ENCODE data around the gene PLOD3.

Gene PLOD3

DNA sequence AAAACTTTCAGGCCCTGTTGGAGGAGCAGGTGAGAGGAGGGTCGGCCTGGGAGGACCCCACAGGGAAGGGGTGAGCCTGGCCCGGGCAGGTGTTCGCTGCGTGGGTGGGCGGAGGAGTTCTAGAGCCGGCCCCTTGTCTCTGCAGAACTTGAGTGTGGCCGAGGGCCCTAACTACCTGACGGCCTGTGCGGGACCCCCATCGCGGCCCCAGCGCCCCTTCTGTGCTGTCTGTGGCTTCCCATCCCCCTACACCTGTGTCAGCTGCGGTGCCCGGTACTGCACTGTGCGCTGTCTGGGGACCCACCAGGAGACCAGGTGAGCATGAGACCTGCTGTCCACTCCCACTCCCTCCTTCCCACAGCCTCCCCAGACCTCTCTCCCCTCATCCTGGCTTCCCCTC is 6.1 kb upstream of the PLOD3 start:
- Histone ChIP-seq H4K8ac (ENCODE audit: low read length) (no peak overlapping the region), H2AK5ac (ENCODE audit: low read length, severe bottlenecking) (no peak overlapping the region), H3K79me1 (replicated peaks; ENCODE audit: low read length, poor library complexity, severe bottlenecking) (peaks cover 28% of the 10 kb centered on the region), H2AFZ (ENCODE audit: low read depth, low read length) (no peak overlapping the region), H2BK120ac (ENCODE audit: low read depth, low read length) (no peak overlapping the region), H3K4me3 (ENCODE audit: insufficient read depth in 1 of 2, low read depth in 1 of 2, low read length in 2 of 2) (no peak overlapping the region), H3K23ac (ENCODE audit: low read length in 2 of 2) (no peak overlapping the region), H3K18ac (ENCODE audit: low read depth in 1 of 2, low read length in 2 of 2) (no peak overlapping the region), H3K27me3 (ENCODE audit: control insufficient read depth in 1 of 2, insufficient read depth in 1 of 2, low read length in 2 of 2) (no peaks in the 10 kb centered on the region), H3K36me3 (ENCODE audit: control insufficient read depth in 1 of 2, insufficient read depth in 2 of 2, low read depth in 1 of 2, low read length in 2 of 2) (peaks cover 48 to 54% of the 10 kb centered on the region in 2 experiments), H2BK5ac (ENCODE audit: low read depth, low read length, poor library complexity, severe bottlenecking) (no peak overlapping the region), H2BK15ac (ENCODE audit: low read depth, poor library complexity, severe bottlenecking) (no peak overlapping the region), H3K9me3 (ENCODE audit: control insufficient read depth, low read length) (no peaks in the 10 kb centered on the region), H3K4me2 (ENCODE audit: low read length, poor library complexity, severe bottlenecking) (no peak overlapping the region), H3K14ac (ENCODE audit: low read length in 2 of 2) (no peak overlapping the region), H3K4ac (ENCODE audit: low read depth in 1 of 2, low read length in 2 of 2) (no peak overlapping the region), H3K4me1 (ENCODE audit: control insufficient read depth, insufficient read depth, low read depth, low read length) (peaks cover 11% of the 10 kb centered on the region), H3K9ac (ENCODE audit: low read length) (no peak overlapping the region), H4K91ac (ENCODE audit: low read length) (no peak overlapping the region), H3K27ac (ENCODE audit: low read length, poor library complexity, severe bottlenecking) (no peak overlapping the region), H2BK12ac (ENCODE audit: low read length in 2 of 2) (no peak overlapping the region)
- DNase-seq: no peak
- 98% methylated on average over 14 of the region's 15 CpGs for WGBS

DNA sequence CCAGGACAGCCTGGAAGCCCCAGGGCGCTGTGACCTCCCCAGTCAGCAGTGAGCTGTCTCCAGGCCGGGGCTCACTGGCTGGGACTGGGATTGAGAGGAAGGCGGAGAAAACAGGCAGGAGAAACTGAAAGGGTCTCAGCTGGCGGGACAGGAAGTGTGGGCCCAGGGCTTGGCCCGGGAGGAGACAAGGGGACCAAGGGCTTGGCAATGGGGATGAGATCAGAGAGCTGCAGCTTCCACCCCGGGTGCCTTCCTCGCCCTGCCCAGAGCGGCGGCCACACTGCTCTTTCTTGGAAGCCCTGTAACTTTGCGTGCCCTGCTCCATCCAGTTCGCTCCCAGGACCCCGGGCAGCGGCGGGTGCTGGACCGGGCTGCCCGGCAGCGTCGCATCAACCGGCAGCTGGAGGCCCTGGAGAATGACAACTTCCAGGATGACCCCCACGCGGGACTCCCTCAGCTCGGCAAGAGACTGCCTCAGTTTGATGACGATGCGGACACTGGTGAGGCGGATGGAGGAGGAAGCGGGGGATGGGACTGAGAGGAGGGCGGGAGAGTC is 5.0 kb upstream of the PLOD3 start:
- Histone ChIP-seq H3K14ac (ENCODE audit: low read length in 2 of 2) (no peak overlapping the region), H3K4me2 (ENCODE audit: low read length, poor library complexity, severe bottlenecking) (no peak overlapping the region), H3K27me3 (ENCODE audit: control insufficient read depth in 1 of 2, insufficient read depth in 1 of 2, low read length in 2 of 2) (no peaks in the 10 kb centered on the region), H3K4ac (ENCODE audit: low read depth in 1 of 2, low read length in 2 of 2) (no peak overlapping the region), H2BK15ac (ENCODE audit: low read depth, poor library complexity, severe bottlenecking) (no peak overlapping the region), H3K4me1 (ENCODE audit: control insufficient read depth, insufficient read depth, low read depth, low read length) (peaks cover 11% of the 10 kb centered on the region), H3K18ac (ENCODE audit: low read depth in 1 of 2, low read length in 2 of 2) (no peak overlapping the region), H3K9me3 (ENCODE audit: control insufficient read depth, low read length) (no peaks in the 10 kb centered on the region), H3K27ac (ENCODE audit: low read length, poor library complexity, severe bottlenecking) (no peak overlapping the region), H2BK12ac (ENCODE audit: low read length in 2 of 2) (no peak overlapping the region), H3K79me1 (replicated peaks; ENCODE audit: low read length, poor library complexity, severe bottlenecking) (peaks cover 30% of the 10 kb centered on the region), H3K36me3 (ENCODE audit: control insufficient read depth in 1 of 2, insufficient read depth in 2 of 2, low read depth in 1 of 2, low read length in 2 of 2) (peaks cover 43 to 46% of the 10 kb centered on the region in 2 experiments), H3K4me3 (ENCODE audit: insufficient read depth in 1 of 2, low read depth in 1 of 2, low read length in 2 of 2) (no peak overlapping the region), H2AFZ (ENCODE audit: low read depth, low read length) (no peak overlapping the region), H2BK5ac (ENCODE audit: low read depth, low read length, poor library complexity, severe bottlenecking) (no peak overlapping the region), H4K91ac (ENCODE audit: low read length) (peak overlapping the region; percentile 44), H3K23ac (ENCODE audit: low read length in 2 of 2) (no peak overlapping the region), H2BK120ac (ENCODE audit: low read depth, low read length) (no peak overlapping the region), H2AK5ac (ENCODE audit: low read length, severe bottlenecking) (no peak overlapping the region), H4K8ac (ENCODE audit: low read length) (no peak overlapping the region), H3K9ac (ENCODE audit: low read length) (no peak overlapping the region)
- no peak for DNase-seq
- 95% methylated on average over 27 of the region's 27 CpGs for WGBS

DNA sequence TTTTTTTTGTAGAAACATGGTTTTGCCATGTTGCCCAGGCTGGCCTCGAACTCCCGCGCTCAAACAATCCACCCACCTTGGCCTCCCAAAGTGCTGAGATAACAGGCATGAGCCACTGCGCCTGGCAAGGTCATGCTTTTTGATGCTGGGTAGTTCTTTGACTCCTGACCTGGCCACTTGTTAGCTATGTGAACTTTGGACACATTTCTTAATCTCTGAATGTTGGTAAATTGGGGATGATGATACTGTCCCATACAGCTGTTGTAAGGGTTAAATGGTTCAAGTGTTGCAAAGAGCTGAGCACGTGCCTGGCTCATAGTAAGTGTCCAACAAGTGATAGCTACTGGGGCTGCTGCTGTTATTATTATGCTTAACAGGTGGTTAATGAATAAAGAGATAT is 2.9 kb upstream of the PLOD3 start:
- H2BK15ac ChIP-seq (ENCODE audit: low read depth, poor library complexity, severe bottlenecking): no peak overlapping the region
- no peaks in the 10 kb centered on the region for H3K9me3 ChIP-seq (ENCODE audit: control insufficient read depth, low read length)
- no peak overlapping the region for H3K4me2 ChIP-seq (ENCODE audit: low read length, poor library complexity, severe bottlenecking)
- 94% methylated on average over 5 of the region's 5 CpGs for WGBS
- H3K23ac ChIP-seq (ENCODE audit: low read length in 2 of 2): no peak overlapping the region
- peaks cover 39 to 40% of the 10 kb centered on the region in 2 experiments for H3K36me3 ChIP-seq (ENCODE audit: control insufficient read depth in 1 of 2, insufficient read depth in 2 of 2, low read depth in 1 of 2, low read length in 2 of 2)
- no peak overlapping the region for H2BK5ac ChIP-seq (ENCODE audit: low read depth, low read length, poor library complexity, severe bottlenecking)
- H3K4me1 ChIP-seq (ENCODE audit: control insufficient read depth, insufficient read depth, low read depth, low read length): peaks cover 22% of the 10 kb centered on the region
- no peak for DNase-seq
- no peak overlapping the region for H3K4ac ChIP-seq (ENCODE audit: low read depth in 1 of 2, low read length in 2 of 2)
- H3K14ac ChIP-seq (ENCODE audit: low read length in 2 of 2): no peak overlapping the region
- H3K27me3 ChIP-seq (ENCODE audit: control insufficient read depth in 1 of 2, insufficient read depth in 1 of 2, low read length in 2 of 2): no peaks in the 10 kb centered on the region
- H2AK5ac ChIP-seq (ENCODE audit: low read length, severe bottlenecking): no peak overlapping the region
- H3K9ac ChIP-seq (ENCODE audit: low read length): no peak overlapping the region
- H4K8ac ChIP-seq (ENCODE audit: low read length): no peak overlapping the region
- no peak overlapping the region for H2AFZ ChIP-seq (ENCODE audit: low read depth, low read length)
- H3K18ac ChIP-seq (ENCODE audit: low read depth in 1 of 2, low read length in 2 of 2): no peak overlapping the region
- peaks cover 39% of the 10 kb centered on the region for H3K79me1 ChIP-seq (replicated peaks; ENCODE audit: low read length, poor library complexity, severe bottlenecking)
- H3K4me3 ChIP-seq (ENCODE audit: insufficient read depth in 1 of 2, low read depth in 1 of 2, low read length in 2 of 2): no peak overlapping the region
- H4K91ac ChIP-seq (ENCODE audit: low read length): no peak overlapping the region
- H3K27ac ChIP-seq (ENCODE audit: low read length, poor library complexity, severe bottlenecking): no peak overlapping the region
- H2BK120ac ChIP-seq (ENCODE audit: low read depth, low read length): no peak overlapping the region
- H2BK12ac ChIP-seq (ENCODE audit: low read length in 2 of 2): no peak overlapping the region

DNA sequence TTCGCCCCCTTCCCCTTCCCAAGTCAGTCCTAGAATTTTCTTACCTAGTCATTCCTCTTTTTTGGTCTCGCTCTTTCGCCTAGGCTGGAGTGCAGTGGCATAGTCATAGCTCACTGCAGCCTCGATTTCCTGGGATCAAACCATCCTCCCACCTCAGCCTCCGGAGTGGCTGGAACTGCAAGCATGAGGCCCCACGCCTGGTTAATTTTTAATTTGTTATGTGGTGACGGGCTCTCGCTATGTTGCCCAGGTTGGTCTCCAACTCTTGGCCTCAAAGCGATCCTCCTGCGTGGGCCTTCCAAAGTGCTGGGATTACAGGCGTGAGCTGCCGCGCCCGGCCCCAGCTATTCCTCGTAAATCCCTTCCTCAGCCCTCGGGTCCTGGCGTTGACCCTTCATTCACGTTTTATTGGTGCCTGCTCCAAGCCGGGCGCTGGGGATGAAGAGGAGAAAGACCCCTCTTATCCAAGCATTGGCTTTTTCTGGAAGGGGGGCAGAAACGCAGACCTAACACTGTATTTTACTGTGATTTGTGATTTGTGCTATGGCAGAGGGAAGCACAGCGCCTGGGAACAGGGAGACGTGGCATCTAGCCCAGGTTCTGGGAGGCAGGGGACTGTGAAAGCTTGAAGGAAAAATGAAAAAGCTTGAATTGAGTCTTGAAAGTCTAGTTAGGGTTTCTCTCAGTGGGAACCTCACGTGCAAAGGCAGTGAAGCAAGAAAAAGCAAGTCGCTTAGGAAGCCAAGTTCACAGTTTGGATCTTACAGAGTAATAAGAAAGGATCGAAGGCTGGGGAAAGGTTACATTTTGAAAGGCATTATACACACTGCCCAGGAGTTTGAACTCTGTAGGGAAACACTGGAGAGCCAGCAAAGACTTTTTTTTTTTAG is 1.1 kb upstream of the PLOD3 start:
- Histone ChIP-seq H3K18ac (ENCODE audit: low read depth in 1 of 2, low read length in 2 of 2) (no peak overlapping the region), H3K27me3 (ENCODE audit: control insufficient read depth in 1 of 2, insufficient read depth in 1 of 2, low read length in 2 of 2) (no peaks in the 10 kb centered on the region), H3K14ac (ENCODE audit: low read length in 2 of 2) (no peak overlapping the region), H3K27ac (ENCODE audit: low read length, poor library complexity, severe bottlenecking) (peak overlapping the region; percentile 58), H3K4me2 (ENCODE audit: low read length, poor library complexity, severe bottlenecking) (peak overlapping the region; percentile 82), H2AFZ (ENCODE audit: low read depth, low read length) (peak overlapping the region; percentile 15), H3K9me3 (ENCODE audit: control insufficient read depth, low read length) (no peaks in the 10 kb centered on the region), H3K4me1 (ENCODE audit: control insufficient read depth, insufficient read depth, low read depth, low read length) (peaks cover 25% of the 10 kb centered on the region), H3K9ac (ENCODE audit: low read length) (peak overlapping the region; percentile 95), H4K8ac (ENCODE audit: low read length) (peak overlapping the region; percentile 70), H3K4me3 (ENCODE audit: insufficient read depth in 1 of 2, low read depth in 1 of 2, low read length in 2 of 2) (peak overlapping the region; percentile 63 to 93), H2AK5ac (ENCODE audit: low read length, severe bottlenecking) (peak overlapping the region; percentile 17), H2BK120ac (ENCODE audit: low read depth, low read length) (no peak overlapping the region), H2BK5ac (ENCODE audit: low read depth, low read length, poor library complexity, severe bottlenecking) (no peak overlapping the region), H3K23ac (ENCODE audit: low read length in 2 of 2) (no peak overlapping the region), H2BK12ac (ENCODE audit: low read length in 2 of 2) (peak overlapping the region in 1 of 2 experiments; percentile 2), H2BK15ac (ENCODE audit: low read depth, poor library complexity, severe bottlenecking) (no peak overlapping the region), H3K36me3 (ENCODE audit: control insufficient read depth in 1 of 2, insufficient read depth in 2 of 2, low read depth in 1 of 2, low read length in 2 of 2) (peaks cover 34 to 36% of the 10 kb centered on the region in 2 experiments), H3K4ac (ENCODE audit: low read depth in 1 of 2, low read length in 2 of 2) (peak overlapping the region in 1 of 2 experiments; percentile 8), H3K79me1 (replicated peaks; ENCODE audit: low read length, poor library complexity, severe bottlenecking) (peaks cover 36% of the 10 kb centered on the region), H4K91ac (ENCODE audit: low read length) (peak overlapping the region; percentile 52)
- 22% methylated on average over 24 of the region's 26 CpGs for WGBS
- DNase-seq: peak; percentile 24

All from mesenchymal stem cell (in vitro differentiated cells and primary cell).